HG03135 (cell line): ENCODE results near the gene SHB.

ENCODE experiments used
- ATAC-seq: cut with Tn5 transposase; IDR thresholded peaks from one replicate; pipeline ENCODE4 v1.9.1; 2021; ENCODE audit warnings: mild to moderate bottlenecking, moderate library complexity; ENCODE audit not compliant: unreplicated experiment

Gene SHB

GRCh38 chr9:37972351-37972848 lies 96.6 kb downstream of the SHB start:
- no peak for ATAC-seq

DNA sequence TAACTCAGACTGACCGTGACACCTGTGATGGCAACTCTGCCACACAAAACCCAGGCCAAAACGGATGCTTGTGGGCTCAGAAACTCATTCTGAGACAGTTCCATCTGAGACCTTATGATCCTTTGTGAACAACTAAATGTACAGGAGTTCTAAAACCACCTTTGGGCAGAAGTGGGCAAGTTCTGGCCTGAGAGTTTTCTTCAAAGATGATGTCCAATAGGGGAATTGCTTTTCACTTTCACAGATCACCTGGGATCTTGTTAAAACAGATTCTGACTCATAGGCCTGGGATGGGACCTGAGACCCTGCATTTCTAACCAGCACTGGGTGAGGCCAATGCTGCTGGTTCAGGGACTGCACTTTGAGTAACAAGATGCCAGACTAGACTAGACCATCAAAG lies 97.3 kb downstream of the SHB start:
- no peak for ATAC-seq

- no peak for ATAC-seq
Observed at GRCh38 chr9:37971108-37971459, 97.9 kb downstream of the SHB start.

GRCh38 chr9:37970301-37971107 lies 98.5 kb downstream of the SHB start:
- no peak for ATAC-seq

DNA sequence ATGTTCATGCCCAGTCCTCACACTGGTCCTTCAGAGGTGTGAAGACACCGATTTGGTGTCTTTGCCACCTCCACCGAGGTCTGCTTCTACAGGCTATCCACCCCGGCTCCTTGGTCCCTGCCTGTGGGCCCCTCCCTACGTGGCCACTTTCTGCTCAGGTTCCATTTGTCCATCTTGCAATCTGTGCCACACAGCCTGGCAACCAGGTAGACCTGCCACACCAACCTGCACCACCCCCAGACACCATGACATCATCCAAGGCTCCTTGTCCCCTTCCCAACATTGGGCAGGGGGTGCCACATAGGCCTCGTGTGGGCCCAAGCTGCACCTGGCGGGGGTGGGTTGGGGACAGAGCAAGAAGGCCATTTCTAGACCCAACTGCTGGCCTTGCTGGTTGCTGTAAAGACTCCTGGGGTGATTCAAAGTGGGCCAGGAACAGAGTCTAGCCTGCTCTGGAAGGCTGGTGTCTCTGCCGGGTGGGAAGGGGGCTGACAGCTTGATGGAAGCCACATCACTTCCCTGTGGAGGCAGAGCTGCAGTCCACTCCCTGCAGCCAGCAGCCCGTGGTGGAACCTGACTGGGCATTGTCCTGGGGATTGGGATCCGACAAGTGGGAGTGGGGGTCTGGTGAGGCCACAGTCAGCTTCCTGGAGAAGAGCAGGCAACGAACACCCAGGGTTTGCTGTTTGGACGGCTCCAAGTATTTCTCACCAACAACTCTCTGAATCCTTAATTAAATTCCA lies 99.3 kb downstream of the SHB start:
- no peak for ATAC-seq

DNA sequence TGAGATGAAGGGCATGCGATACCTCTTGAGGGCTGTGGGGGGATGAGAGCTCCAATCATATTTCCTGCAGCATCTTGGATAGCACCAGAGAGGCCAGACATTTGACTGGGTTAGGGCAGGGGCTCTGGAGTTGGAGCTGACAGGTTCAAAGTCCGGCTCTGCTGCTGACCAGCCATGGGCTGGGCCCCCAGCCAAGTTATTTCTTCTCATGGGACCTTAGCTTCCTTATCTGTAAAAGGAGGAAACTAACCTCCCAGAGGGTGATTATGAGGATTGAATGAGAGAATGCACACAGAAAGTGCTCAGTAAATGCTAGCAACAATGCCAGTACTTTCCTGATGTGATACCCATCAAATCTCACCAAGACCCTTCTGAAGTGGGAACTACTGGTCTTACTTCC lies 99.9 kb downstream of the SHB start:
- ATAC-seq = no peak

- no peak for ATAC-seq
Observed at GRCh38 chr9:37968228-37968701, 100.8 kb downstream of the SHB start.

DNA sequence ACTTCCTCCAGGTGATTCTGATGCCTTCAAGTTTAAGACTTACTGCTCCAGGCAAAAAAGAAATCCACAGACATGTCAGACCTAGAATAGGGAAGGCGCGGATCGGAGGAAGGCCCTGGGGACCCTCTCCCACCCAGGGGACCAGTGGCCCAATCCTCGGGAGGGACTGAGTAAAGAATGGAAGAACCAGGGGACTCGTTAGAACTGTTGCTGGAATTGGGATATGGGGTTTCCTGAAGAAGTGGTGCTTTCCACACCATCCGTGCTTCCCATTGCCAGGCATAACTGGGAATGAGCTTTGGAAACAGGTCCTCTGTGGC lies 101.3 kb downstream of the SHB start:
- ATAC-seq = no peak

DNA sequence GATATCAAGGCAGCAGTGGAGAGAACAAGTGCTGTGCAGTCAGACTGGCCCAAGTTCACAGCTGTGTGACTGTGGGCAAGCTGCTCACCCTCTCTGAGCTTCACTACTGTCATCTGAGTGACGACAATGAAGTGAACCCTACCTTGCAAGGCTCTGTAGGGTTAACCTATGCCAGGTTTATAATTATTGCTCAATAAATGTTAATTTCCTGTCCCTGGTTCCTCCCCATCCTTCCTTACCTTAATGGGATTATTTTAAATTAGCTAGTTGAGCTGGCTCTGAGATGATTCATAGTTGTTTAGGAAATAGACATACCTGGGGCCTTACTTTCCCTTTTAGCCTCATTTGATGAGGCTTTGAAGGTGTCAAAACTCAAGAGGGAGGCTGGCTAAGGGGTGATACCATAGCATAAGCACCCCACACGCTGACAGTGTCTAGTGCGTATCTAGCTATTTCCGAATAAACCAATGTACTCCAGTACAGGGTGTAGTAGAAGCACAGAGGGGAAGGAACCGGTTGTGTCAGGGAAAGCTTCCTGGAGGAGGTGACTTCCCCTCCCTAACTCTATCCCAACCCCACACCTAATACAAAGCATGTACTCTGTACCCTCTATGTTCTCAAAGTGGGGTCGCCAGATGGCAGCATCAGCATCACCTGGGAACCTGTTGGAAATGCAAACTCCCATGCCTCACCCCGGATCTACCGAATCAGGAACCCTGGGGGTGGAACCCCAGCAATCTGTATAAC lies 101.8 kb downstream of the SHB start:
- ATAC-seq = no peak

GRCh38 chr9:37966412-37967013 lies 102.5 kb downstream of the SHB start:
- peak; percentile 49 for ATAC-seq

GRCh38 chr9:37965676-37966345 lies 103.2 kb downstream of the SHB start:
- peak; percentile 73 for ATAC-seq

- no peak for ATAC-seq
Observed at GRCh38 chr9:37965116-37965515, 103.9 kb downstream of the SHB start.

DNA sequence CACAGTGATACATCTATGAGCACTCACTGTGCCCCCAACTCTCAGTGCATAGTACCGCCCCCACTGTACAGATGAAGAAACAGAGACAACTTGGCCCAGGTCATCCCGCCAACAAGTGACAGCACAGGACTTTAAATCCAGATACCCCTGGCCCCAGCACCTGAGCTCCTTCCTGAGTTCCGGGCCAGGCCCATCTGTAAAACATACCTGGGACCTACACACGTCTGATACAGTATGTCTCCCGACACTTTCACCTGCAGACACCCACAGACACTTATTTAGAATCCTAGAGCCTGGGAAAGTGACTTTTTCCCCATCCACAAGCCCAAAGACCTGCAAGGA lies 104.3 kb downstream of the SHB start:
- no peak for ATAC-seq

DNA sequence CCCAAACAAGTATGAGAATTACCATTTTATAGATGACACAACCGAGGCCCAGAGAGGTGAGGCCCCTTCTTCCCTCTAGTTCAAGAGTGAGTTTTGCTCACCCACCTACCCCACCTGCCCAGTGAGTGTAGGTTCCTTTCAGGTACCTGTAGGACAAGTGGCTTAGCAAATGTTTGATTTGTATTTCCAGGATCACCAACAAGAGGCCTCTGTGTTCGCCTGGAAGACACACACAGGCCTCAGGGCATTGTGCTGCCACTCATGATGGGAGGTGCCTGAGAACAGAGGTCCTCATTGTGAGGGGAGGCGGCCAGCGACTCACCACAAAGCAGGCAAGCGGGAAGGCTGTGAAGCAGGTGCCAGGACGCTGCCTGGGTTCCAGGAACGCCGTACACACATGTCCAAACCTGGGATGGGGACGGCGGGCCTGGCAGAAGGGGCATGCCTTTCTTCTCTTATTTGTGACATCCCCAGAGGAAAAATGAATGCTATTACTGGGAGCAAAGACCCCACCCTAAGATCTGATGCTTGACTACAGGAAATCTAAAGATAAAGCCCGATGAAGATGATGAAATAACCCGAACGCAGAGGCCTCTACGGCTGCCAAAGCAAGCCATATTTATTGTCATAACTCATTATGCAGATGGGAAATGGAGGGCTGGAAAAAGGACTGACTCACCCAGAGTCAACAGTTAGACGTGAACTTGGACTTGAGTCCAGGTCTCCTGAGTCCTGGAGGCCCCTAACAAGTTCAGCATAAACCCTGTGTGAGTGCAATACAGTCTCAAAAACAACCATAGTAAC lies 104.9 kb downstream of the SHB start:
- no peak for ATAC-seq

GRCh38 chr9:37961351-37961750 lies 107.7 kb downstream of the SHB start:
- ATAC-seq = no peak

- no peak for ATAC-seq
Observed at GRCh38 chr9:37960631-37961030, 108.4 kb downstream of the SHB start.

DNA sequence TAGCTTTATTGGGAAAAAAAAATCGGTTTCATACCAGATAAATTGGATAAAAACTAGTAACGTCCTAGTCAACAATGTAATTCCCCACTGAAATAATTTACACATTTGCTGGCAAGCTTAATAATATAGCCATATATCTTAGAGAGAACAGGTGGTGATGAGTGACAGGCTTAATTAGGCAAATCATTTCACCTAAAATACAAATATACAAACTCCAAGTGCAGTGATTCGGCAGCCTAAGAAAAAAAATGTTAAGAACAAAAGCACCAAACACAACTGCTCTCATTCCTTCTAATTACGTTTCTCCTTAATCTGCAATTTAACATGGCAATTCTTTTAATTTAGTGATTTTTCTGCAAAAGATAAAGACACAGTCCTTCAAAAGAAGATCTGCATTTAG lies 109.1 kb downstream of the SHB start:
- ATAC-seq = no peak

- ATAC-seq = no peak
Observed at GRCh38 chr9:37958154-37958553, 110.9 kb downstream of the SHB start.

GRCh38 chr9:37957664-37957953 lies 111.4 kb downstream of the SHB start:
- ATAC-seq = no peak
